Liver (tissue), 3 donors: ENCODE measurements around the gene IL3.

Source experiments
- FOXA2 ChIP-seq: IDR thresholded peaks from 2 replicates; pipeline ENCODE4 v1.6.1; 2016; ENCODE audit warnings: antibody characterized with exemption
- GABPA ChIP-seq, 2 donors: IDR thresholded peaks in 1 of 2; conservative IDR thresholded peaks in 1 of 2; 2 replicates each; pipeline ENCODE4 v1.6.1; 2016; ENCODE audit warnings: antibody characterized with exemption in 2 of 2, mild to moderate bottlenecking in 1 of 2, moderate library complexity in 1 of 2
- JUND ChIP-seq, 2 donors: IDR thresholded peaks; 2 replicates each; pipeline ENCODE4 v1.6.1; 2016; ENCODE audit warnings: antibody characterized with exemption in 2 of 2
- RAD21 ChIP-seq, 2 donors: IDR thresholded peaks; 2 replicates each; pipeline ENCODE4 v1.6.1; 2016; ENCODE audit warnings: antibody characterized with exemption in 2 of 2, mild to moderate bottlenecking in 2 of 2
- SP1 ChIP-seq: IDR thresholded peaks from 2 replicates; pipeline ENCODE4 v1.6.1; 2018; ENCODE audit warnings: antibody characterized with exemption, mild to moderate bottlenecking
- TAF1 ChIP-seq: conservative IDR thresholded peaks from 2 replicates; pipeline ENCODE4 v1.6.1; 2016; ENCODE audit warnings: antibody characterized with exemption, mild to moderate bottlenecking
- YY1 ChIP-seq: IDR thresholded peaks from 2 replicates; pipeline ENCODE4 v1.6.1; 2016; ENCODE audit warnings: antibody characterized with exemption, mild to moderate bottlenecking
- TF ChIP-seq, protein P1 (sequence below): IDR thresholded peaks from 2 replicates; pipeline ENCODE4 v1.6.1; 2016; ENCODE audit warnings: antibody characterized with exemption
- TF ChIP-seq, protein P2 (sequence below): fragments of 150-350 bp; IDR thresholded peaks from 2 replicates; pipeline ENCODE4 v1.5.1; 2017; ENCODE audit warnings: improper control_type of control experiment, low read depth, low read length; ENCODE audit not compliant: missing input control
- TF ChIP-seq, protein P3 (sequence below): IDR thresholded peaks from 2 replicates; pipeline ENCODE4 v1.6.1; 2016; ENCODE audit warnings: antibody characterized with exemption
- TF ChIP-seq, protein P4 (sequence below): IDR thresholded peaks from 2 replicates; pipeline ENCODE4 v1.6.1; 2016; ENCODE audit warnings: antibody characterized with exemption, mild to moderate bottlenecking
- TF ChIP-seq, protein P5 (sequence below): IDR thresholded peaks from 2 replicates; pipeline ENCODE4 v1.6.1; 2016; ENCODE audit warnings: antibody characterized with exemption
- donor health status: healthy.
- donor health status: healthy.

DNA sequence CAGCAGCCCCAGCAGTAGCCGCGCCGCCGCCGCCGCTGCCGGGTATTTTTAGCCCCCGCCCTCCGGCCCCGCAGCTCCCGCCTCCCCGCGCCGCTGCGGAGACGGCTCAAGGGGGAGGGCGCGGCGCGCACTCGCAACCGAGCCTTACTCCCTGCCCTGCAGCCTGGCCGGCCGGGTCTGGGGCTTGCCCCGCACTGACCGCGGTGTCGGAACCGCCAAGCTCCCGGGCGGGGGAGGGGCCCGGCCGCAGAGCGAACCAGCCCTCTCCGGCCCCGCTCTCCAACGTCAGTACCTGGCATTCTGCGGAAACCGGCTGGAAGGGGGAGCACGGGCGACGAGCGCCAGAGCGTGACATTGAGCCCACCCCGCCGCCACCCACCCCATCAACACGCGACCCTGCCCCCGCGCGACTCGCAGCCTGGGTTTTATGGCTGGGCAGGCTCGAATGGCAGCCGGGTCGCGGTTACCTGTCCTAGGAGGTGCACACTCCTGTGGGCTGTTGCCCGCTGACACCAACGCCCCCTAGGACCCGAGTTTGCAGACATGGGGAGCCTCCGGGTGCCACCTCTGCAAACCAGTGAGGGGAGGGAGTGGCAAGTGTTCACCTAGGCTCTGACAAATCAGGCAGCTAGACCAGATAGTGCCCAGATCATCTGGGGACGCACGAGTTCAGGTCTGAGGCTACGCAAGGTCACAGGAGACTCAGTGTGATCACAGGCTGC lies 48.7 kb upstream of the IL3 start, which contains the start of gene ACSL6:
- TF ChIP-seq, protein P1, sequence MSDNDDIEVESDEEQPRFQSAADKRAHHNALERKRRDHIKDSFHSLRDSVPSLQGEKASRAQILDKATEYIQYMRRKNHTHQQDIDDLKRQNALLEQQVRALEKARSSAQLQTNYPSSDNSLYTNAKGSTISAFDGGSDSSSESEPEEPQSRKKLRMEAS = no peak
- TF ChIP-seq, protein P2, sequence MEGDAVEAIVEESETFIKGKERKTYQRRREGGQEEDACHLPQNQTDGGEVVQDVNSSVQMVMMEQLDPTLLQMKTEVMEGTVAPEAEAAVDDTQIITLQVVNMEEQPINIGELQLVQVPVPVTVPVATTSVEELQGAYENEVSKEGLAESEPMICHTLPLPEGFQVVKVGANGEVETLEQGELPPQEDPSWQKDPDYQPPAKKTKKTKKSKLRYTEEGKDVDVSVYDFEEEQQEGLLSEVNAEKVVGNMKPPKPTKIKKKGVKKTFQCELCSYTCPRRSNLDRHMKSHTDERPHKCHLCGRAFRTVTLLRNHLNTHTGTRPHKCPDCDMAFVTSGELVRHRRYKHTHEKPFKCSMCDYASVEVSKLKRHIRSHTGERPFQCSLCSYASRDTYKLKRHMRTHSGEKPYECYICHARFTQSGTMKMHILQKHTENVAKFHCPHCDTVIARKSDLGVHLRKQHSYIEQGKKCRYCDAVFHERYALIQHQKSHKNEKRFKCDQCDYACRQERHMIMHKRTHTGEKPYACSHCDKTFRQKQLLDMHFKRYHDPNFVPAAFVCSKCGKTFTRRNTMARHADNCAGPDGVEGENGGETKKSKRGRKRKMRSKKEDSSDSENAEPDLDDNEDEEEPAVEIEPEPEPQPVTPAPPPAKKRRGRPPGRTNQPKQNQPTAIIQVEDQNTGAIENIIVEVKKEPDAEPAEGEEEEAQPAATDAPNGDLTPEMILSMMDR = no peak
- TF ChIP-seq, protein P3, sequence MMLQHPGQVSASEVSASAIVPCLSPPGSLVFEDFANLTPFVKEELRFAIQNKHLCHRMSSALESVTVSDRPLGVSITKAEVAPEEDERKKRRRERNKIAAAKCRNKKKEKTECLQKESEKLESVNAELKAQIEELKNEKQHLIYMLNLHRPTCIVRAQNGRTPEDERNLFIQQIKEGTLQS = no peak
- TF ChIP-seq, protein P4, sequence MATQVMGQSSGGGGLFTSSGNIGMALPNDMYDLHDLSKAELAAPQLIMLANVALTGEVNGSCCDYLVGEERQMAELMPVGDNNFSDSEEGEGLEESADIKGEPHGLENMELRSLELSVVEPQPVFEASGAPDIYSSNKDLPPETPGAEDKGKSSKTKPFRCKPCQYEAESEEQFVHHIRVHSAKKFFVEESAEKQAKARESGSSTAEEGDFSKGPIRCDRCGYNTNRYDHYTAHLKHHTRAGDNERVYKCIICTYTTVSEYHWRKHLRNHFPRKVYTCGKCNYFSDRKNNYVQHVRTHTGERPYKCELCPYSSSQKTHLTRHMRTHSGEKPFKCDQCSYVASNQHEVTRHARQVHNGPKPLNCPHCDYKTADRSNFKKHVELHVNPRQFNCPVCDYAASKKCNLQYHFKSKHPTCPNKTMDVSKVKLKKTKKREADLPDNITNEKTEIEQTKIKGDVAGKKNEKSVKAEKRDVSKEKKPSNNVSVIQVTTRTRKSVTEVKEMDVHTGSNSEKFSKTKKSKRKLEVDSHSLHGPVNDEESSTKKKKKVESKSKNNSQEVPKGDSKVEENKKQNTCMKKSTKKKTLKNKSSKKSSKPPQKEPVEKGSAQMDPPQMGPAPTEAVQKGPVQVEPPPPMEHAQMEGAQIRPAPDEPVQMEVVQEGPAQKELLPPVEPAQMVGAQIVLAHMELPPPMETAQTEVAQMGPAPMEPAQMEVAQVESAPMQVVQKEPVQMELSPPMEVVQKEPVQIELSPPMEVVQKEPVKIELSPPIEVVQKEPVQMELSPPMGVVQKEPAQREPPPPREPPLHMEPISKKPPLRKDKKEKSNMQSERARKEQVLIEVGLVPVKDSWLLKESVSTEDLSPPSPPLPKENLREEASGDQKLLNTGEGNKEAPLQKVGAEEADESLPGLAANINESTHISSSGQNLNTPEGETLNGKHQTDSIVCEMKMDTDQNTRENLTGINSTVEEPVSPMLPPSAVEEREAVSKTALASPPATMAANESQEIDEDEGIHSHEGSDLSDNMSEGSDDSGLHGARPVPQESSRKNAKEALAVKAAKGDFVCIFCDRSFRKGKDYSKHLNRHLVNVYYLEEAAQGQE = no peak
- TF ChIP-seq FOXA2 (no peak), JUND (IDR thresholded peaks at IDR 0.05) (no peak), RAD21 (IDR thresholded peaks at IDR 0.05) (no peak), GABPA (IDR thresholded peaks at IDR 0.05 in 1 of 2, conservative IDR thresholded peaks at IDR 0.05 in 1 of 2) (no peak), YY1 (no peak), SP1 (no peak), TAF1 (no peak)
- TF ChIP-seq, protein P5, sequence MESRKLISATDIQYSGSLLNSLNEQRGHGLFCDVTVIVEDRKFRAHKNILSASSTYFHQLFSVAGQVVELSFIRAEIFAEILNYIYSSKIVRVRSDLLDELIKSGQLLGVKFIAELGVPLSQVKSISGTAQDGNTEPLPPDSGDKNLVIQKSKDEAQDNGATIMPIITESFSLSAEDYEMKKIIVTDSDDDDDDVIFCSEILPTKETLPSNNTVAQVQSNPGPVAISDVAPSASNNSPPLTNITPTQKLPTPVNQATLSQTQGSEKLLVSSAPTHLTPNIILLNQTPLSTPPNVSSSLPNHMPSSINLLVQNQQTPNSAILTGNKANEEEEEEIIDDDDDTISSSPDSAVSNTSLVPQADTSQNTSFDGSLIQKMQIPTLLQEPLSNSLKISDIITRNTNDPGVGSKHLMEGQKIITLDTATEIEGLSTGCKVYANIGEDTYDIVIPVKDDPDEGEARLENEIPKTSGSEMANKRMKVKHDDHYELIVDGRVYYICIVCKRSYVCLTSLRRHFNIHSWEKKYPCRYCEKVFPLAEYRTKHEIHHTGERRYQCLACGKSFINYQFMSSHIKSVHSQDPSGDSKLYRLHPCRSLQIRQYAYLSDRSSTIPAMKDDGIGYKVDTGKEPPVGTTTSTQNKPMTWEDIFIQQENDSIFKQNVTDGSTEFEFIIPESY = no peak
